ENCODE data around the gene HAO1.
"Not testable (repeated sequence)": the region's sequence is repeated elsewhere in the genome, so short reads cannot be mapped to it uniquely, and the experiment has no call there.

Gene HAO1

DNA sequence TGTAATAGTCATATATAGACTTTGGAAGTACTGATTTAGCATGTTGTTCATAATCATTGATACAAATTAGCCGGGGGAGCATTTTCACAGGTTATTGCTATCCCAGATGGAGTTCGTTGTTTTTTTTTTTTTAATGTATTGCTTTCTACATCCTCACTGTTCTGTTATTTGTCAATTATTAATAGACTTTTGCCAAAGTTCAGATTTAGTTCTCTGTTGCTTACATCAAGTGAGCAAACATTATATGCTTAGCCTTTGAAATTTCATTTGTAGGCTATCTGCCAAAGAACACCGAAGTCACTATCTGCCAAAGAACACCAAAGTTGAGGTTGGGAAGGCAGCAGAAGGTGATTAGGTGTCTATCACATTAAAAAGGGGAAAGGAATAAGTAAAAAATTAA is at the start of gene HAO1:
Gene HAO1, minus strand, starts transcription at position 118 of the 400 bp plus-strand sequence. Its CDS starts 36 bp downstream, at position 82.
- no peak for DNase-seq (ENCODE audit: low read depth in 2 of 2)

- no peak for DNase-seq (ENCODE audit: low read depth in 2 of 2)
Observed at GRCh38 chr20:7989379-7989778, 49.1 kb upstream of the HAO1 start.

GRCh38 chr20:7985916-7986315 is 45.7 kb upstream of the HAO1 start:
- DNase-seq (ENCODE audit: low read depth in 2 of 2) = no peak

GRCh38 chr20:7984192-7984591 is 43.9 kb upstream of the HAO1 start:
- DNase-seq (ENCODE audit: low read depth in 2 of 2) = no peak

DNA sequence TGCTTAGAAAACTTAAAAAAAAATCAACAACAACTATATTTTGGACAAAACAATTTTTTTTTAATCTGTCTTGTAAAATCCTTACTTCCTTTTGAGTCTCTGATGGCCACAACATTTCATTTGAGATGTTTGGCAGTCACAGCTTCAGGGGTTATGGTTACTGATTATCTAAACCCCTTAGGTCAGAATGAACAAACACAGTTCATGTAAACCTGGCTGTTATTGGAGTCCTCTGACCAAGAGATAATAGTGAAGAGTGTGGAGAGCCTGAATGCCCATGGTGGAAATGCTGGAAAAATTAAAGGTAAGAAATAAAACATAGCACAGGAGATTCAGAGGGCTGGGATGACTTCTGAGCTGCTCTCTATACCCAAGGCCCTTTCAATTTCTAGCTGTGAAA is 41.1 kb upstream of the HAO1 start:
- DNase-seq (ENCODE audit: low read depth in 2 of 2) = no peak

GRCh38 chr20:7980332-7981046 is 40.2 kb upstream of the HAO1 start:
- peak in 1 of 2 donors; percentile 4 for DNase-seq (ENCODE audit: low read depth in 2 of 2)

DNA sequence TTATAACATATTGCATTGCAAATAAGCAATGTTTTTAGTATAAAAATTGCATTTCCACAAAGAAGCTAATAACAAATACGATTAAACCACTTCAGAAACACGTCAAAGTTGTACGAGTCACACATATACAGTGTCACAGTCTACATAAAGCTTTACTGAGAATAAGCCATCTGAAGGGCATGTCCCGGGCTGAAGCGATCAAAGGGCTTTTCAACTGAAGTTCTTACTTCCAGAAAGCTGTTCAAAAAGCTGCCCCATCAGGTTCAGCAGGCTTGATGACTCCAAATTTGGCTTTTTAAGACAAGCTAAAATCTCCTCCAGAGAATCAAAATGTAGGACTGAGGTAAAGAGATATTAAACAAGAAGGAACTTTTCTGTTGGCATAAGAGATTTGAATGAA is 37.5 kb upstream of the HAO1 start:
- no peak for DNase-seq (ENCODE audit: low read depth in 2 of 2)

DNA sequence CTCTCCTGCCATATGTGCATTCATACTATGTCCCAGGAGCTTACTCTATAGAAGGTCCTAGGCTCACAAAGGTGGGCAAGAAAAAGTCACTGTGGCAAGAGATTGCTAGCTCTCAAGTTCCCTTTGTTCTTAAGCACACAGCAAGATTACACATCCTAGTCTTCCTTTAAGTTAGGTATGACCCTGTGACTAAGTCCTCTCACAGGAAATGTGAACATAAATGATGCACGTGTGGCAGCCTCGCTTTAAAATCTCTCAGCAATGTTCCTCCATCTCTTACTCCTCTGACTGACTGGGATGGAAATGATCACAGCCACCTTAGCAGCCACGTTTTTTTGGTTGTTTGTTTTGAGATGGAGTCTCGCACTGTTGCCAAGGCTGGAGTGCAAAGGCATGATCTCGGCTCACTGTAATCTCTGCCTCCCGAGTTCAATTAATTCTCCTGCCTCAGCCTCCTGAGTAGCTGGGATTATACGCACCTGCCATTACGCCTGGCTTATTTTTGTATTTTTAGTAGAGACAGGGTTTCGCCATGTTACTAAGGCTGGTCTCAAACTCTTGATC is 35.7 kb upstream of the HAO1 start:
- no peak for DNase-seq (ENCODE audit: low read depth in 2 of 2)

DNA sequence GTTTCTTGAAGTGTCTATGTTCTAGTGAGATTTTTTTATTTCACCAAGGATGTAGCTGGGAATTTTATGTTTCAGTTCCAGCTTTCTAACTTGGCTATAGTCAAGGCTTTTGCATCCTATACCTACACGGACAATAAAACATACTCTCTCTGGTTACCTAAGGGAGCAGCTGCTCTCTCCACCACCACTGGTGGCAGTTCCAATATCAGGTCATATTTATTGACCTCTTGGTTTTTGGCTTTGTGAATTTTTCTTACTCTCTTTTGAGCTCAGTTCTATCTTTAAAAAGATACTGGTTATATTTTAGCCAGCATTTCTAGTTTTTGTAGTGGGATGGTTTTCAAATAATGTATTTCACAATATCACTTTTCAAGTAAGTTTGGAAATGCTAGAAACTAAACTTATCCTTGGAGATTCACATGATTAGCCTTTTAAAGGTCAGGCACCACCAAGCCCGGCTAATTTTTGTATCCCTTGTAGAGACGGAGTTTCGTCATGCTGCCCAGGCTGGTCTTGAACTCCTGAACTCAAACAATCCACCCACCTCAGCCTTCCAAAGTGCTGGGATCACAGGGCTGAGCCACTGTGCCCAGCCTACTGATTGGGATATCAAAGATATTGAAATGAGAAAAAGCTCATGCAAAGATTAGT is 34.7 kb upstream of the HAO1 start:
- no peak for DNase-seq (ENCODE audit: low read depth in 2 of 2)

DNA sequence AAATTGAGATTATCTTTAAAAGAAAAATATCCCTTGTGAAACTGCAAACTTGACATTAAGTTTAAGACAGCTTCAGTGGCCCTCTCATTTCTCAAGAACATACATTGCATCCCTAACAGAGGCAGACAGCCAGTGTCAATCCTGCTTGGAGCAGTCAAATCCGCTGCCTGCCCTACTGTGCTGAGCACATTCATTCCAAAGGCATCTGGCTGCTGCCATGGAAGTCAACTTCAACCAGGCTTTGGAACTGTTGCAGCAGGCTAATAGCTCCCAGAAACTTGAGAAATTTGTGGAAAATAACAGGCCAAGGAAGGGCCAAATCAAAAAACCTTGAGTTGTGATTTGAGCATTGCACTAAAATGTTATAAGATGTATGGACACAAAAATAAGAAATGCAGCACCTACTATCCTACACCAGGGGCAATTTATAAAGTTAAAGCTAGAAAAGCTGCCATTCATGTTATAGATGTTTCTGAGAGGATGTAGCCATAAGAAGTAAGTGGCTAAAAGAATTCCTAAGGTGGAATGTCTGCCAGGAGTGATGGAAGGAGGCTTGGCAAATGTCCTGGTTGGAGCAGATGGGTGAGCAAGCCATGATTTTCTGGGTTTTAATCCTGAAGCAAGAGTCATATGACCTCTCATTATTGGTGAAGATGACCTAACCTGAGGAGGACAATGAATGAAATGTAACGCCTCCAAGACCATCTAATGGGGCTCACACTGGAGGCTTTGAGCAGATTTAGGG is 31.4 kb upstream of the HAO1 start:
- DNase-seq (ENCODE audit: low read depth in 2 of 2) = no peak

DNA sequence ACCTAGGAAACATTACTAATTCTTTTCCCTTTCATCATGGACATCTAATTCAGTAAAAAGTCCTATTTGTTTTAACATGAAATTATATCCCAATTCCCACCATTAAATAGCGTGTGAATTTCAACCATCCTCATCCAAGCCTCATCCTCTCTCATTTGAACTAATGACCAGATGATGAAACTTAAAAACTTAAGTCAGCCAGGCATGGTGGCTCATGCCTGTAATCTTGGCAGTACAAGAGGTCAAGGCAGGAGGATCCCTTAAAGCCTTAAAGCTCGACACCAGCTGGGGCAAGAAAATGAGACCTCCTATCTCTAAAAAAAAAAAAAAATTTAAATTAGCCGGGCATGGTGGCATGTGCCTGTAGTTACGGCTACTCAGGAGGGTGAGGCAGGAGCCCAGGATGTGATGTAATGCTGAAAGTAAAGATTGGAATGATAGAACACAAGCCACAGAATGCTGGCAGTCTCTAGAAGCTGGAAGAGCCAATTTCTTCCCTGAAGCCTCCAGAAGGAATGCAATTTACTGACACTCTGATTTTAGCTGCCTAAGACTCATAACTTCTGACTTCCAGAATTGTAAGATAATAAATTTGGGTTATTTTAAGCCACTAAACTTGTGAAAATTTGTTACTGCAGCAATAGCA is 27.1 kb upstream of the HAO1 start:
- DNase-seq (ENCODE audit: low read depth in 2 of 2) = no peak

GRCh38 chr20:7966176-7966575 is 25.9 kb upstream of the HAO1 start:
- DNase-seq (ENCODE audit: low read depth in 2 of 2) = no peak

DNA sequence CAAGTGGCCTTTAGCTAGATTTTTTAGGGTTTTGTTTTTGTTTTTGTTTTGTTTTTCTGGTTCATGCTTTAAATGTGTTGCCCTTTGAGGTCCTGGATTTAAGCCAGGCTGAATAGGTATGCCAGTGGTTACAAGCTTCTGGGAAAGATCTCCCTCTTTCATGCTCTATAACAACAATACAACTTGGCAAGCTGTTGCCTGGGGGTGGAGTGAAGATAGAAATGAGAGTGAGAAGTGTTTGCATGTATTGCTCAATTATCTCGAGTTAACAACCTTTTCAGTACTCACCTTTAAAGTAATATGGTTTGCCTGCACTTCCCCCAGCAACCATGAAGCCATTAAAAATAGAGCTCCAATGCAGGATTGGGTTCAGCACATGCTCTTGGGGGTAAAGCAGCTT is 19.2 kb upstream of the HAO1 start:
- DNase-seq (ENCODE audit: low read depth in 2 of 2) = no peak

DNA sequence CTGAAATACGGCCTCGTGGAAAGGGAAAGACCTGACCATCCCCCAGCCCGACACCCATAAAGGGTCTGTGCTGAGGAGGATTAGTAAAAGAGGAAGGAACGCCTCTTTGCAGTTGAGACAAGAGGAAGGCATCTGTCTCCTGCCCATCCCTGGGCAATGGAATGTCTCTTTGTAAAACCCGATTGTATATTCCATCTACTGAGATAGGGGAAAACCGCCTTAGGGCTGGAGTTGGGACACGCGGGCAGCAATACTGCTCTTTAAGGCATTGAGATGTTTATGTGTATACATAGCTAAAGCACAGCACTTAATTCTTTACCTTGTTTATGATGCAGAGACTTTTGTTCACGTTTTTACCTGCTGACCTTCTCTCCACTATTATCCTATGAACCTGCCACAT is 16.3 kb upstream of the HAO1 start:
- DNase-seq (ENCODE audit: low read depth in 2 of 2) = not testable (repeated sequence)

- DNase-seq (ENCODE audit: low read depth in 2 of 2) = no peak
Observed at GRCh38 chr20:7950387-7950786, 10.1 kb upstream of the HAO1 start.

DNA sequence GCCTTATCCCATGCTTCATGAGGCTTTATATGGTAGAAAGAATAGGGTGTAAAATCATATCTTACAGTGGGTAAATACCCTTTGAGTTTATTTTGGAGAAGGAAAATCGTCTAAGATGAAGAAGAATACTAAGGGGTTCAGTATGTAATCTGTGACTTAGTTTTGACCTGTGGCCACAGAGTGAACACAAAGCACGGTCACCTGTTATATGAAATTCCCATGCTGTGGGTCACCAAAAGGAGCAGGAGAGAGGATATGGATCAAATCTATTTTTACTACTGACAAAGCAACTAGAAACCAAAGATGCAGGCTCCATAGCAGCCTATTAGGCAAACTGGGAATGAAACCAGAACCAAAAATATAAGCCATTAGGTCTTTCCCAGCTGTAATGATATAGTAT is 3.6 kb upstream of the HAO1 start:
- no peak for DNase-seq (ENCODE audit: low read depth in 2 of 2)

GRCh38 chr20:7939663-7940062 is 595 bp downstream of the HAO1 start:
- DNase-seq (ENCODE audit: low read depth in 2 of 2) = no peak

DNA sequence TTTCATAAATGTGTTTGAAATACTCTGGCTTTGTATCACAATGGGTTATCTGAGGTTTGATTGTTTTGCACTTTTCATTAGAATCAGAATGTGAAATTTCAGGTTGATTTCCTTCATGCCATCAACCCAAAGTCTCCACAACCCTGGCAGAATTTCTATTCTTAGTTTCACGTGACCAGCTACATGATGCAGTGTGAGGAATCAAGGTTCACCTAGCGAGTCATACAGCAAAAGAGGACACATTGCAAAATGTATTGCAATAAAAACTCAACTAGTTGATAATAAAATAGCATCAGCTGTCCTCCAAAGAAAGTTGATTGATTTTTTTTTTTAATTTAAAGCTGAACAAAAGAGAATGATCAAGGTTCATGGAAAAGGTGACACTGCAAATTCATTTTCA is 2.2 kb downstream of the HAO1 start:
- DNase-seq (ENCODE audit: low read depth in 2 of 2) = no peak

GRCh38 chr20:7937328-7937727 is 2.9 kb downstream of the HAO1 start:
- no peak for DNase-seq (ENCODE audit: low read depth in 2 of 2)

GRCh38 chr20:7935027-7935551 is 5.2 kb downstream of the HAO1 start:
- DNase-seq (ENCODE audit: low read depth in 2 of 2) = no peak

DNA sequence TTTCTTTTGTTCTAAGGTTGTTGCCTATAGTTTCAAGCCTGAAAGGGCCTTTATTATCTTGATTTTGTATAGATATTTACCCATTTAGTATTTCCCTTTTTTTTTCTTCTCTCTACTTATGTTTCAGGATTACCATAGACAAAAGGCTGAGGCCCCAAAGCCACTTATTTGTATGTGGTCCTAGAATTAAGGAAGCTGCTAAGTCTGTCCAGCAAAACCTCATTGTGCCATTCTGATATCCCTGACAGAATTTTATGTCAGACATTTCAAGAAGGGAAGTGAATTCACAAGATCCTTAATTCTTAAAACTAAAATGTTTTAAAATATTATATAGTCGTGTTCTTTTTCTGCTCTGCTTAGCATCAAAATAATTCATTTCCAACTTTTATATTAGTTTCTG is 6.9 kb downstream of the HAO1 start:
- DNase-seq (ENCODE audit: low read depth in 2 of 2) = no peak

GRCh38 chr20:7930343-7930742 is 9.9 kb downstream of the HAO1 start:
- DNase-seq (ENCODE audit: low read depth in 2 of 2) = no peak
